HCT116 (cell line): ENCODE results near the gene WSCD2.

Source experiments
- CTCF ChIP-seq, 3 experiments: fragments of 200-600 bp in 1 of 3; sonication (generic) in 1 of 3; IDR thresholded peaks in 2 of 3; conservative IDR thresholded peaks in 1 of 3; 2 replicates each; pipeline ENCODE4 v1.5.1; 2012 to 2017; ENCODE audit warnings: low read depth in 2 of 3, low read length in 2 of 3, antibody characterized with exemption in 1 of 3, borderline replicate concordance in 1 of 3, control low read depth in 1 of 3, mild to moderate bottlenecking in 1 of 3, mixed read lengths in 1 of 3, mixed run types in 1 of 3, moderate library complexity in 1 of 3; ENCODE audit not compliant: insufficient read depth in 1 of 3
- EZH2 ChIP-seq: fragments of 200-600 bp; sonication (generic); IDR thresholded peaks from 2 replicates; pipeline ENCODE4 v1.6.1; 2017; ENCODE audit warnings: antibody characterized with exemption, mixed run types
- EZH2phosphoT487 ChIP-seq: fragments of 200-600 bp; IDR thresholded peaks from 2 replicates; pipeline ENCODE4 v1.6.1; 2018; ENCODE audit warnings: antibody characterized with exemption, borderline replicate concordance
- MAX ChIP-seq: IDR thresholded peaks from 2 replicates; pipeline ENCODE4 v1.6.1; 2012
- POLR2A ChIP-seq: IDR thresholded peaks from 2 replicates; pipeline ENCODE4 v1.7.0; 2011; ENCODE audit warnings: borderline replicate concordance; ENCODE audit not compliant: insufficient read depth, insufficient read length; ENCODE audit errors: extremely low read depth
- POLR2AphosphoS5 ChIP-seq: IDR thresholded peaks from 2 replicates; pipeline ENCODE4 v1.6.1; 2011; ENCODE audit warnings: mild to moderate bottlenecking, low read depth, low read length, moderate library complexity
- RAD21 ChIP-seq: IDR thresholded peaks from 2 replicates; pipeline ENCODE4 v1.6.1; 2012; ENCODE audit warnings: low read depth, mild to moderate bottlenecking
- SIN3A ChIP-seq: IDR thresholded peaks from 2 replicates; pipeline ENCODE4 v1.6.1; 2012; ENCODE audit warnings: low read depth
- SRF ChIP-seq: IDR thresholded peaks from 2 replicates; pipeline ENCODE4 v1.6.1; 2012; ENCODE audit warnings: low read depth
- YY1 ChIP-seq: IDR thresholded peaks from 2 replicates; pipeline ENCODE4 v1.6.1; 2011; ENCODE audit warnings: low read length, low read depth, moderate library complexity, mild to moderate bottlenecking; ENCODE audit not compliant: insufficient replicate concordance; ENCODE audit errors: extremely low read depth
- ZFX ChIP-seq: fragments of 450-650 bp; IDR thresholded peaks from 2 replicates; pipeline ENCODE4 v1.6.1; 2017
- TF ChIP-seq, protein P1 (sequence below): IDR thresholded peaks from 2 replicates; pipeline ENCODE4 v1.6.1; 2012

GRCh38 chr12:108080363-108080762, 48.7 kb upstream of the WSCD2 start:
- TF ChIP-seq POLR2A, result no peak
- no peak for TF ChIP-seq EZH2
- no peak for TF ChIP-seq POLR2AphosphoS5
- TF ChIP-seq ZFX, result no peak
- no peak for TF ChIP-seq CTCF (IDR thresholded peaks at IDR 0.05 in 2 of 3, conservative IDR thresholded peaks at IDR 0.05 in 1 of 3; ENCODE audit: borderline replicate concordance in 1 of 3, insufficient read depth in 1 of 3, low read depth in 2 of 3, low read length in 2 of 3)
- TF ChIP-seq SRF, result no peak
- TF ChIP-seq, protein P1, sequence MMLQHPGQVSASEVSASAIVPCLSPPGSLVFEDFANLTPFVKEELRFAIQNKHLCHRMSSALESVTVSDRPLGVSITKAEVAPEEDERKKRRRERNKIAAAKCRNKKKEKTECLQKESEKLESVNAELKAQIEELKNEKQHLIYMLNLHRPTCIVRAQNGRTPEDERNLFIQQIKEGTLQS, result no peak
- no peak for TF ChIP-seq SIN3A
- TF ChIP-seq EZH2phosphoT487, result no peak
- no peak for TF ChIP-seq RAD21
- no peak for TF ChIP-seq MAX
- TF ChIP-seq YY1, result no peak
